GM12872 (cell line): ENCODE measurements around the gene HOXA3.

Source experiments
- TF ChIP-seq, protein P1 (sequence below): IDR thresholded peaks from 3 replicates; pipeline ENCODE4 v1.5.1; 2011; ENCODE audit warnings: low read depth, mild to moderate bottlenecking, low read length, moderate library complexity; ENCODE audit not compliant: insufficient read depth

The HOXA3 gene

GRCh38 chr7:27164367-27165088, 12.1 kb upstream of the HOXA3 start:
- TF ChIP-seq, protein P1, sequence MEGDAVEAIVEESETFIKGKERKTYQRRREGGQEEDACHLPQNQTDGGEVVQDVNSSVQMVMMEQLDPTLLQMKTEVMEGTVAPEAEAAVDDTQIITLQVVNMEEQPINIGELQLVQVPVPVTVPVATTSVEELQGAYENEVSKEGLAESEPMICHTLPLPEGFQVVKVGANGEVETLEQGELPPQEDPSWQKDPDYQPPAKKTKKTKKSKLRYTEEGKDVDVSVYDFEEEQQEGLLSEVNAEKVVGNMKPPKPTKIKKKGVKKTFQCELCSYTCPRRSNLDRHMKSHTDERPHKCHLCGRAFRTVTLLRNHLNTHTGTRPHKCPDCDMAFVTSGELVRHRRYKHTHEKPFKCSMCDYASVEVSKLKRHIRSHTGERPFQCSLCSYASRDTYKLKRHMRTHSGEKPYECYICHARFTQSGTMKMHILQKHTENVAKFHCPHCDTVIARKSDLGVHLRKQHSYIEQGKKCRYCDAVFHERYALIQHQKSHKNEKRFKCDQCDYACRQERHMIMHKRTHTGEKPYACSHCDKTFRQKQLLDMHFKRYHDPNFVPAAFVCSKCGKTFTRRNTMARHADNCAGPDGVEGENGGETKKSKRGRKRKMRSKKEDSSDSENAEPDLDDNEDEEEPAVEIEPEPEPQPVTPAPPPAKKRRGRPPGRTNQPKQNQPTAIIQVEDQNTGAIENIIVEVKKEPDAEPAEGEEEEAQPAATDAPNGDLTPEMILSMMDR: no peak

DNA sequence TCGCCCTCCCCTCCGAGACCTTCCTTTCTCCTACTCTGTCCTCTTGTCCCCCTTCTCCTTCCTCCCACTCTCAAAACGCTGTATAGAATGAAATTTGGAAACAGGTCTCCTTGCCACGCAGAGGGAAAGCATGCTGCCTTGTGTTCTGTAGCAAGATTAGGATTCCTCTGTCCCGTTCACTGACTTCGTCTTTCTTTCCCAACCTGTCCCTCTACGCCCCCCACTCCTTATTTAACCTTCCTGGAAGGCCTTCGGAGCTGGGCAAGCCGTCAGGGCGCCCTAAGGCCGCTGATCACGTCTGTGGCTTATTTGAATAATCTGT, 11.6 kb upstream of the HOXA3 start:
- TF ChIP-seq, protein P1: no peak

GRCh38 chr7:27163288-27164044, 11.1 kb upstream of the HOXA3 start:
- TF ChIP-seq, protein P1: no peak

DNA sequence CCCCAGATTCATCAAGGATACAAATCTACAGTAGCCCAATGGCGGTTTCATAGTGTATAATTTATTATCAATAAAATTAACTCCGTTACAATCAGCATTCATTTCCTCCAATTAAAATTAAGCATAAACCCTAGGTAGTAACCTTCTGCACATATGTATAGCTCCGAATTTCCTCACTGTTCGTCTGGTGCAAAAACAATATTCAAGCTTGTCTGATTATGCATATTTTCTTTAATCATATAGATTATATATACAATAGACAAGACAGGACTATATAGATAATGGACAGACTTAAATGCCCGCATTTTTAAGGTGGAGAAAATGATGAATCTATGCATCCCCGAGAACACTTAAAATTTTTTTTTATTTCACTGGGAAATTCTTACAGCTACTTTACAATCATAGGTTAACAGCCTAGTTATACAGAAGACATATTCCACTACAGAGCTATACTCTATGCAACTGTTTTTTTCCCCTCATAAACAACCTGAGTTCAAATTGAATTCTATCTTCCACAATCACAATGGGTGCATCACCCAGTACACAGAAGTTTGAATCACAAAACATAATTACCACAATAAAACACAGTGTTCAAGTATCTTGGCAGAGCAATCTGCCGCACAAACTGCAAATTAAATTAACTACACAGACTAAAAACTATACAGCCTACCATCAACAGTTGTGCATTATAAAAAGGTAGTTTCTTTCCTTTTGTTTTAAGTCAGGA, 10.3 kb upstream of the HOXA3 start:
- TF ChIP-seq, protein P1: no peak

GRCh38 chr7:27161721-27162560, 9.6 kb upstream of the HOXA3 start:
- TF ChIP-seq, protein P1: no peak

- TF ChIP-seq, protein P1: no peak
These were observed 8.9 kb upstream of the HOXA3 start for GRCh38 chr7:27161214-27161720.
